Testis (tissue), 3 donors: ENCODE data around the gene CCBE1. TPM values are rescaled to one million over a fixed set of nuclear protein-coding genes. Genes with fewer than 3 reads are reported as not detected.

Source experiments
- DNase-seq: peaks from one replicate; pipeline ENCODE4 v3.0.0-alpha.2; 2019
- H3K27ac ChIP-seq, 2 donors: fragments of 200-600 bp; sonication (generic); one replicate each; pipeline ENCODE4 v1.5.1; 2019
- H3K27me3 ChIP-seq: fragments of 200-600 bp; sonication (generic); one replicate; pipeline ENCODE4 v1.5.1; 2019
- H3K36me3 ChIP-seq: fragments of 200-600 bp; sonication (generic); one replicate; pipeline ENCODE4 v1.5.1; 2017; ENCODE audit warnings: low read depth; ENCODE audit errors: missing control alignments
- H3K4me1 ChIP-seq: fragments of 200-600 bp; sonication (generic); one replicate; pipeline ENCODE4 v1.5.1; 2019
- H3K4me3 ChIP-seq, 2 donors: fragments of 200-600 bp; sonication (generic); one replicate each; pipeline ENCODE4 v1.5.1; 2017 to 2019
- H3K9me3 ChIP-seq: fragments of 200-600 bp; sonication (generic); one replicate; pipeline ENCODE4 v1.5.1; 2017
- POLR2A ChIP-seq: fragments of 450-650 bp; IDR thresholded peaks from one replicate; pipeline ENCODE4 v1.6.1; 2017; ENCODE audit warnings: antibody characterized with exemption, mild to moderate bottlenecking, moderate library complexity
- WGBS, 2 donors: methylation state at CpG; one replicate each; pipeline ENCODE4 v1.1.5; 2018; 5-methylcytosine and 5-hydroxymethylcytosine counted together
- intact Hi-C: fragments of 100-400 bp; cut with DNase I; formaldehyde crosslinking; loops from one replicate; pipeline ENCODE4 v1.15.1; 2023; ENCODE audit warnings: low total_unique reads
- polyA plus RNA-seq: library from polyadenylated mRNA; stranded (reverse); fragments of 350-450 nt; fragmentation: Illumina TruSeq; extraction: RNeasy Lipid Tissue Mini Kit (QIAGEN cat#74804); gene quantifications from one replicate; pipeline ENCODE4 v1.2.3, GENCODE V29; 2014; ENCODE audit warnings: low read depth, low replicate concordance; ENCODE audit not compliant: insufficient read depth
- total RNA-seq, 2 donors: library from RNA; depleted of rRNA; stranded (reverse); fragments of >200 nt; gene quantifications; one replicate each; pipeline ENCODE4 v1.2.3, GENCODE V29; 2016
- TF ChIP-seq, protein P1 (sequence below), 3 experiments: fragments of 450-650 bp in 2 of 3; fragments of 200-600 bp in 1 of 3; sonication (generic) in 1 of 3; IDR thresholded peaks; one replicate each; pipeline ENCODE4 v1.5.1; 2016 to 2019; ENCODE audit warnings: antibody characterized with exemption in 3 of 3, mild to moderate bottlenecking in 2 of 3, moderate library complexity in 1 of 3

Gene CCBE1
- total and polyA plus RNA-seq, 3 donors from 2014 or later = 1.8 to 2.6 (median 1.9) TPM

DNA sequence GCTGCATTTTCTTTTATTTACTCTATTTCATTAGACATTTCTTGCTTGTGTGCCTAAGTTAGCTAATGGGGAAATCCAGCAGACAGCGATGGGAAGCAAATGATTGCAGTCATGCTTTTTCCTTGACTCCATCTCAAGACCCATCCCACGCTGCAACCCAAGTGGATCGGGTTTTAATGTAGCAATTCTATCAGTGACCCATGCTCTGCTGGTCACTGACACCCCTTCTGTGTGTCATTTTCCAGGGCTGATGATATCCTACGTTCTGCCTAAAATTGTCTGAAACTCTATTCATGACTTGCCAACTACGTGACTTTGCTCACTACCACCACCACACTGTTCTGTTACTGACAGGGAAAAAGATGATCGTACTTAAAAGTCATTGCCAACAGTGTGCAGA lies 129.8 kb downstream of the CCBE1 start:
- Histone ChIP-seq H3K27me3 (no peaks in the 10 kb centered on the region), H3K36me3 (no peaks in the 10 kb centered on the region), H3K4me3 (no peak overlapping the region), H3K4me1 (no peaks in the 10 kb centered on the region), H3K27ac (no peak overlapping the region), H3K9me3 (no peaks in the 10 kb centered on the region)
- WGBS, 2 donors = 79 to 92% methylated on average over 6 of the region's 6 CpGs
- intact Hi-C loops = no loop called here
- no peak for TF ChIP-seq POLR2A
- TF ChIP-seq, protein P1, sequence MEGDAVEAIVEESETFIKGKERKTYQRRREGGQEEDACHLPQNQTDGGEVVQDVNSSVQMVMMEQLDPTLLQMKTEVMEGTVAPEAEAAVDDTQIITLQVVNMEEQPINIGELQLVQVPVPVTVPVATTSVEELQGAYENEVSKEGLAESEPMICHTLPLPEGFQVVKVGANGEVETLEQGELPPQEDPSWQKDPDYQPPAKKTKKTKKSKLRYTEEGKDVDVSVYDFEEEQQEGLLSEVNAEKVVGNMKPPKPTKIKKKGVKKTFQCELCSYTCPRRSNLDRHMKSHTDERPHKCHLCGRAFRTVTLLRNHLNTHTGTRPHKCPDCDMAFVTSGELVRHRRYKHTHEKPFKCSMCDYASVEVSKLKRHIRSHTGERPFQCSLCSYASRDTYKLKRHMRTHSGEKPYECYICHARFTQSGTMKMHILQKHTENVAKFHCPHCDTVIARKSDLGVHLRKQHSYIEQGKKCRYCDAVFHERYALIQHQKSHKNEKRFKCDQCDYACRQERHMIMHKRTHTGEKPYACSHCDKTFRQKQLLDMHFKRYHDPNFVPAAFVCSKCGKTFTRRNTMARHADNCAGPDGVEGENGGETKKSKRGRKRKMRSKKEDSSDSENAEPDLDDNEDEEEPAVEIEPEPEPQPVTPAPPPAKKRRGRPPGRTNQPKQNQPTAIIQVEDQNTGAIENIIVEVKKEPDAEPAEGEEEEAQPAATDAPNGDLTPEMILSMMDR (IDR thresholded peaks at IDR 0.05) = no peak
- no peak for DNase-seq

DNA sequence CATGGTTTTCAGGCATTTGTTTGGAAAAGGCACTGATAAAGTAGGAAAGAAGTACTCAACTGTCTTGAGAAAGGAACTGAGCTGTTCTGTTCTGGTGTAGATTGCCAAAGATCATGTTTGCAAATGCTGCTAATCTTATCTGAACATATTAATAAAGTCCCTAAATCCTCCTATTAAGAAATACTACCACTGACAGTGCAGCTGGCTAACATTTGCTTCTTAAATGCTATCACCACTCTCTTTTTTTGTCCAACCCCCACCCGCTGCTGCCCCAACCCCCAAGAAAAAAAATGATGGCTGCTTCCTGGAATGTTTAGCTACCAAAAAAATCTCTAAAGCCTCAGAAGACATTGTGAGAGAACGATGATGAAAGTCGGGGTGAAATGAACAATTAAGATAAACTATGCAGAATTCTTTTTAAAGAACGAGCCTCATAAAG lies 130.7 kb downstream of the CCBE1 start:
- H3K27ac ChIP-seq = no peak overlapping the region

DNA sequence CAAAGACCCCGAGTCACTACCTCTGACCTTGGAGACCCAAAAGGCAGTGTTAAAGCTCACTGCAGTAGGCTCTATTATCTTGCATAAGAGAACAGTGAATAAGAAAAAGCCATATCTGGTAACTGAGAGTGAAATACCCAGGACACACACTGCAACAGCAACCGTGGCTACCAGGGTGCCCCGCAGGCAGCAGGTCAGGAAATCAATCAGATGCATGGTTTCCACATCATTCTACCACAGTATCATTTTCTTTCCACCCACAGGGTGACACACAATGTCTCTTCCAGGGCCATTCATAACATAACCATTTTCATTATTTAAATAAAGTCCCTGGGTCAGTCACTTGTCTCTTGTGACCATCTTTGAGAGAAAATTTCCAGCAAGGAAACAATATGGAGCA lies 131.3 kb downstream of the CCBE1 start:
- no peak for DNase-seq
- Histone ChIP-seq H3K4me3 (no peak overlapping the region), H3K36me3 (no peaks in the 10 kb centered on the region), H3K4me1 (no peaks in the 10 kb centered on the region), H3K27ac (no peak overlapping the region), H3K27me3 (no peaks in the 10 kb centered on the region), H3K9me3 (no peaks in the 10 kb centered on the region)
- 78 to 82% methylated on average over 3 of the region's 3 CpGs for WGBS, 2 donors
- TF ChIP-seq POLR2A = no peak
- TF ChIP-seq, protein P1 (IDR thresholded peaks at IDR 0.05) = no peak
- intact Hi-C loops = no loop called here

More for the DNA sequence above, 130.7 kb downstream of the CCBE1 start:
- no peaks in the 10 kb centered on the region for H3K9me3 ChIP-seq
- DNase-seq = no peak
- H3K4me3 ChIP-seq = no peak overlapping the region
- 43 to 47% methylated on average over 4 of the region's 4 CpGs for WGBS, 2 donors
- no peaks in the 10 kb centered on the region for H3K4me1 ChIP-seq
- H3K27me3 ChIP-seq = no peaks in the 10 kb centered on the region
- intact Hi-C loops = no loop called here
- H3K36me3 ChIP-seq = no peaks in the 10 kb centered on the region
- TF ChIP-seq, protein P1 (IDR thresholded peaks at IDR 0.05) = no peak
- no peak for TF ChIP-seq POLR2A

DNA sequence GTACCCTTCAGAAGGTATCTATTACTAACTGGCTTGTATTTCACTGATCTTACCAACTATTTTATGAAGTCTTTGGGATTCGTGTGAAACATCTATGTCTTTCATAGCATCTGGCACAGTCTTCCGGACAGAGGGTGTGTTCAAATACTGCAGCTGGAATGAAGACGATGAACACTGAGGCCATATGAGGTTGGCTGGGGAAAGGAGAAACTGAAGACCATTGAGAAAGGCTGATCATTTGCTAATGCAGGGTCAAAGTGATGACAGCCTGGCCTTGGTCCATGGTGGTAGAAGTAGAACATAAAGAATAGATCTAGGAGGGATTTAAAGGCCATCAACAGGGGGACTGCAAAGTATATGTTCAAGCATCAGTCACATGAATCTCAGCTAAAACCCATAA lies 132.7 kb downstream of the CCBE1 start:
- intact Hi-C loops = no loop called here
- H3K4me3 ChIP-seq = no peak overlapping the region
- H3K4me1 ChIP-seq = no peaks in the 10 kb centered on the region
- no peak for DNase-seq
- H3K36me3 ChIP-seq = no peaks in the 10 kb centered on the region
- H3K9me3 ChIP-seq = no peaks in the 10 kb centered on the region
- no peaks in the 10 kb centered on the region for H3K27me3 ChIP-seq
- no peak overlapping the region for H3K27ac ChIP-seq
- TF ChIP-seq POLR2A = no peak
- TF ChIP-seq, protein P1 (IDR thresholded peaks at IDR 0.05) = no peak
- 77 to 84% methylated on average over 3 of the region's 3 CpGs for WGBS, 2 donors

DNA sequence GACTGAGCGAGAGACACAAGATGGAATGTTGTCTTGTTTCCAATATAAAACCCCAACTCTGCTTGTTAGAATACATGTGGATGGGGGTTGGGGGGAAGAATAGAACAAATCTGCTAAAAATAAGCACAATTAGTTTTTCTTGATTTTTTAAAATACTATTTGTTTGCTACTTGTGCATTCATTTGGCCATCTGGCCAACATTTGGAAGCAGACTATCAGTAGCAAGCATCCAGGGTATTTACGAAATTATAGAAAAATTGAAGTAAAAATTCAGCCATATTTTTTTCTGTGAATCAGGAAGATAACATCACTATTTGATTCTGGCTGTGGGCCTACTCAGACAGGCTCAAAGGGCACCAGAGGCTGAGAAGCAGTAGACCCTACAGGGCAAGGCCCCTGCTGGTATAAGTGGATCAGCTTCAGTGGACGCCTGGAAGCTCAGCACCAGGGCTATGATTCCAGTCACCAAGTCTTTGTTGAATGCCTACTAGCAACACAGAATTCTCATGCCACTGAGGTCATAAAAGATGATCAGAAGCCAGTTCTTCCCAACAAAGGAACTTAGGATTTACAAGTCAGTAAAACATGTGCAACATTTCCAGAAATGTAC lies 133.9 kb downstream of the CCBE1 start:
- no peaks in the 10 kb centered on the region for H3K27me3 ChIP-seq
- H3K27ac ChIP-seq = no peak overlapping the region
- intact Hi-C loops = no loop called here
- H3K9me3 ChIP-seq = no peaks in the 10 kb centered on the region
- H3K4me3 ChIP-seq = no peak overlapping the region
- 89 to 91% methylated on average over 3 of the region's 3 CpGs for WGBS, 2 donors
- H3K4me1 ChIP-seq = no peaks in the 10 kb centered on the region
- H3K36me3 ChIP-seq = no peaks in the 10 kb centered on the region
- TF ChIP-seq POLR2A = no peak
- TF ChIP-seq, protein P1 (IDR thresholded peaks at IDR 0.05) = no peak
- DNase-seq = no peak
